Suprapubic skin (tissue), 3 donors: ENCODE measurements around the gene ALPL.

ENCODE experiments used
- EP300 ChIP-seq: sonication (generic); formaldehyde crosslinking; IDR thresholded peaks from one replicate; pipeline ENCODE4 v1.6.1; 2017; ENCODE audit warnings: antibody characterized with exemption
- TF ChIP-seq, protein P1 (sequence below), 2 donors: fragments of 200-600 bp in 1 of 2; fragments of 450-650 bp in 1 of 2; sonication (generic) in 1 of 2; IDR thresholded peaks; one replicate each; pipeline ENCODE4 v1.5.1; 2016 to 2019; ENCODE audit warnings: antibody characterized with exemption in 2 of 2, mild to moderate bottlenecking in 1 of 2, moderate library complexity in 1 of 2

GRCh38 chr1:21605964-21606705 is 96.9 kb downstream of the ALPL start:
- TF ChIP-seq, protein P1, sequence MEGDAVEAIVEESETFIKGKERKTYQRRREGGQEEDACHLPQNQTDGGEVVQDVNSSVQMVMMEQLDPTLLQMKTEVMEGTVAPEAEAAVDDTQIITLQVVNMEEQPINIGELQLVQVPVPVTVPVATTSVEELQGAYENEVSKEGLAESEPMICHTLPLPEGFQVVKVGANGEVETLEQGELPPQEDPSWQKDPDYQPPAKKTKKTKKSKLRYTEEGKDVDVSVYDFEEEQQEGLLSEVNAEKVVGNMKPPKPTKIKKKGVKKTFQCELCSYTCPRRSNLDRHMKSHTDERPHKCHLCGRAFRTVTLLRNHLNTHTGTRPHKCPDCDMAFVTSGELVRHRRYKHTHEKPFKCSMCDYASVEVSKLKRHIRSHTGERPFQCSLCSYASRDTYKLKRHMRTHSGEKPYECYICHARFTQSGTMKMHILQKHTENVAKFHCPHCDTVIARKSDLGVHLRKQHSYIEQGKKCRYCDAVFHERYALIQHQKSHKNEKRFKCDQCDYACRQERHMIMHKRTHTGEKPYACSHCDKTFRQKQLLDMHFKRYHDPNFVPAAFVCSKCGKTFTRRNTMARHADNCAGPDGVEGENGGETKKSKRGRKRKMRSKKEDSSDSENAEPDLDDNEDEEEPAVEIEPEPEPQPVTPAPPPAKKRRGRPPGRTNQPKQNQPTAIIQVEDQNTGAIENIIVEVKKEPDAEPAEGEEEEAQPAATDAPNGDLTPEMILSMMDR (IDR thresholded peaks at IDR 0.05) = no peak
- no peak for TF ChIP-seq EP300
